Activated effector memory CD4-positive, alpha-beta T cell treated with Interleukin-2 at 50 U/mL for 16 hours (primary cell): ENCODE results near the gene VWA3A.
"Not testable (repeated sequence)": the region's sequence is repeated elsewhere in the genome, so short reads cannot be mapped to it uniquely, and the experiment has no call there.

Source experiments
- DNase-seq: peaks from one replicate; pipeline ENCODE4 v3.0.0-alpha.2; 2020

The VWA3A gene

GRCh38 chr16:22141767-22142166, 49.4 kb downstream of the VWA3A start:
- no peak for DNase-seq

GRCh38 chr16:22144520-22144919, 52.2 kb downstream of the VWA3A start:
- no peak for DNase-seq

- no peak for DNase-seq
Observed at GRCh38 chr16:22147853-22148252, 55.5 kb downstream of the VWA3A start.

DNA sequence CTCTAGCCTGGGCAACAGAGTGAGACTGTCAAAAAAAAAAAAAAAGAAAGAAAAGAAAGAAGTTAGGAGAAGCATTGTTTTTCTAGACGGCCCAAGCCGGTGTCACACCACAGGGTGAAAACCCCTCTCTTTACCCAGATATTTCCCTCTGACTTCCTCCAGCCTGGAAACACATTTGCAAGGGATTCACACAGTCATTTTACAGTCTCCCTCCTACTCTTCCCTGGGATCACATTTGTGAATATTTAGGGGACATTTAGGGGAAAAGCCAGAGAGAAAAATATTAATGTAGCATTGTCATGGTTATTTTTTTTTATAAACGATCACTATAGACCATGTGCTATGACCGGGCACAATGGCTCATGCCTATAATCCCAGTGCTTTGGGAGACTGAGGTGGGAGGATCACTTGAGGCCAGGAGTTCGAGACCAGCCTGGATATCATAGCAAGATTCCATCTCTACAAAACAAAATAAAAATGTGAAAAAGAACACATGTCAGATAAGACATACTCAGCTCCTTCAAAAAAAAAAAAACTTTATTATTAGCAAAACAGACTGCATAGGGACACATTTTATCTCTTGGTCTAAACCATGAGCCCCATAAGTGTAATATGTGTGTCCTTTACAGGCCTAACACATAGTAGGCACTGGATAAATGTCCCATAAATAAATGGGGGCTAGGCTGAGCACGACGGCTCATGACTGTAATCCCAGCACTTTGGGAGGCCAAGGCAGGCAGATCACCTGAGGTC, 59.1 kb downstream of the VWA3A start:
- no peak for DNase-seq

GRCh38 chr16:22152316-22152715, 60.0 kb downstream of the VWA3A start:
- DNase-seq, result no peak

DNA sequence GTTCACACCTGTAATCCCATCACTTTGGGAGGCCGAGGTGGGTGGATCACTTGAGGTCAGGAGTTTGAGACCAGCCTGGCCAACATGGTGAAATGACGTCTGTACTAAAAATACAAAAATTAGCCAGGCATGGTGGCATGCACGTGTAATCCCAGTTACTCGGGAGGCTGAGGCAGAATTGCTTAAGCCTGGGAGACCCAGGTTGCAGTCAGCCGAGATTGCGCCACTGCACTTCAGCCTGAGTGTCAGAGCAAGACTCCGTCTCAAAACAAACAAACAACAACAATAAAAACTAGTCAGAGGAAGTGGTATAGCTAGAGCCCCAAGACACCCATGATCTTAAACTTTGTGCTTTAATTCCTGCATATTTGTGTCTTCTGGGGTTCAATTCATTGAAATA, 60.7 kb downstream of the VWA3A start:
- DNase-seq, result not testable (repeated sequence)

- no peak for DNase-seq
Observed at GRCh38 chr16:22161401-22161800, 69.1 kb downstream of the VWA3A start.

- peak; percentile 27 for DNase-seq
Observed at GRCh38 chr16:22161999-22162655, 69.8 kb downstream of the VWA3A start, which contains the start of gene SDR42E2. Gene SDR42E2, plus strand, starts transcription at chr16:22162506. Its CDS starts 3,077 bp downstream, at chr16:22165583.

GRCh38 chr16:22162656-22163009, 70.3 kb downstream of the VWA3A start:
- DNase-seq, result no peak

DNA sequence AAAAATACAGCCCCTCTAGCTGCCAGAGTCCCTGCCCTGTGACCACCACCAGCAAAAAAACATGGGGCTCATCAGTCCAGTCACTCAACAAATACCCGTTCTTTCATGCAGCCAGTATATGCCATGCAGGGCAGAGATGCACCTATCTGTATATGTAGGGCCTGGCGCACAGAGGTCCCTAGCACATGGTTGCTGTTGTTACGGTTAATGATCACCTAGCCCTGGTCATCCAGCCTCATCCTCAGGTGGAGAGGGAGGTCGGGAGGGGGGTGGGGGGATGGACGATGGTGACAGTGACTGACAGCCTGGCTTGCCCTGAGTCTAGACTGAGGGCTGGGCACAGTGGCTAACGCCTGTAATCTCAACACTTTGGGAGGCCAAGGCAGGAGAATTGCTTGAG, 71.5 kb downstream of the VWA3A start:
- DNase-seq, result no peak

DNA sequence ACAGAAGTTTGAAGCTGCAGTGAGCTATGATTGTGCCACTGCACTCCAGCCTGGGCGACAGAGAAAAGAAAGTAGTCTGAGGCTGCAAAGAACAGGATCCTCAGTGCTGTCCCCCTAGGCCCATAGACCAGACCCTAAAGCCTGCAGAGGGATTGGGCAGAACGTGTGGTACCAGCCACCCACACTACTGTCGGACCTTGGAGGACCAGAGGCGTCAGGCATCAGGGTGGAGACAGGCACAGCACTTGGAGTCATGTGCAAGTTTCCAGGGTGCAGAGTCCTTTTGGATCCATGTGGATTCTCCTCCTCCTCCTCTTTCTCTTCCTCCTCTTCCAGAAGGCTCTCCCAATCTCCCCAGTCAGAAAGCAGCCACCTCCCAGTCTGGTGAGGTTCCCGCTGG, 72.1 kb downstream of the VWA3A start:
- DNase-seq, result no peak

GRCh38 chr16:22165508-22166285, 73.4 kb downstream of the VWA3A start:
- no peak for DNase-seq

DNA sequence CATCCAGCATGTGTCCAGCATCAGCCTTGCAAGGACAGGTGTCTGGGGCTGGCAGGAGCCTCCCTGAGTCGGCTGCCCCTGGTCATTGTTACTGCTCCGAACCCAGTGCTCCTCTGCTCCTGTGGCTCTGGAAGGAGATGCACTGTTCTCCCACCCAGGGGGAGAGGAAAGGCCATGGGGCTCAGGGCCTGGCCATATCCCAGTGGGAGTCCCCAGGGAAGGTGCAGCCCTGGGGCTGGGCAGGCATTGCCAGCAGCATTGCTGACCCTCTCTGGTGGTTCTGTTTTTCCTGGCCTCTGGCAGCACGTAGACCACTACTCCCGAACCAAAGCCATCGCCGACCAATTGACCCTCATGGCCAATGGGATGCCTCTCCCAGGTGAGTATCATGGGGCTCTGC, 79.6 kb downstream of the VWA3A start:
- no peak for DNase-seq

GRCh38 chr16:22172642-22173041, 80.3 kb downstream of the VWA3A start:
- not testable (repeated sequence) for DNase-seq

DNA sequence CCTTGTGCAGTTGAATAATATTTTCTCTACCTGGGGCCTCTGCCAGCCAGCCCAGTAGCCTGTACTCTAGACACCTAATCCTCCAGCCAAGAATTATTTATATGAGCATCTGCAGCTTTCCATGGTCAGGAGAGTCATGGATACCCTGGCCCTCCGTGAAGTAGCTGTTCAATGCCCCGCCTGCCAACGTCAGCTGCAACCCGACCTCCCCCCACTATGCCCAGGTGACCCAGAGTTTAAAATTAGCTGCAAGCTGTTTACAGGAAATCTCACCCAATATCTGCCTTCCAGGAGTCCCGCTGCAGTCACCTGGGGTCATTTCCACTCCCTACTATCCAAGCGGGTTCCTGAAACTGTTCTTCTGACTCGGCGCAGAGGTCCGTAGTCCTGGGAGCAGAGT, 82.3 kb downstream of the VWA3A start:
- no peak for DNase-seq

- DNase-seq, result no peak
Observed at GRCh38 chr16:22177968-22178930, 85.9 kb downstream of the VWA3A start.

GRCh38 chr16:22181426-22181825, 89.1 kb downstream of the VWA3A start:
- DNase-seq, result no peak

DNA sequence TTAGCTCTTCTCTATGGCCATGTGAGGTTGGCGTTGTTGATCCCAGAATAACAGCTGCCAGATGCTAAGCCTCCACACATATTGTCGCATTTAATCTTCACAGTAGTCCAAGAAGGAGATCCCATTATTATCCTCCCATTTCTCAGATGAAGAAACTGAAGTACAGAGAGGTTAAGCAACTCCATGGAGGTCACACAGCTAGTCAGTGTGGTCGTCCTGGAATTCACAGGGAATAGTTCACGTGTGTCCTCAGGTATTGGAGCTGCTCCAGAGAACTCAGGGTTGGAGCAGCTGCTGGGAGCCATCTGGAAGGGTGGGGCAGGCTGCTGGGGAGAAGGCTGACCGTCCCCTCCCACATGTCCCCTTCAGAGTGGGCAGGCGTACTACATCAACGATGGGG, 89.5 kb downstream of the VWA3A start:
- DNase-seq, result no peak

GRCh38 chr16:22183335-22183734, 91.0 kb downstream of the VWA3A start:
- no peak for DNase-seq

- DNase-seq, result no peak
Observed at GRCh38 chr16:22183901-22184614, 91.7 kb downstream of the VWA3A start.

- no peak for DNase-seq
Observed at GRCh38 chr16:22184615-22184968, 92.3 kb downstream of the VWA3A start.

DNA sequence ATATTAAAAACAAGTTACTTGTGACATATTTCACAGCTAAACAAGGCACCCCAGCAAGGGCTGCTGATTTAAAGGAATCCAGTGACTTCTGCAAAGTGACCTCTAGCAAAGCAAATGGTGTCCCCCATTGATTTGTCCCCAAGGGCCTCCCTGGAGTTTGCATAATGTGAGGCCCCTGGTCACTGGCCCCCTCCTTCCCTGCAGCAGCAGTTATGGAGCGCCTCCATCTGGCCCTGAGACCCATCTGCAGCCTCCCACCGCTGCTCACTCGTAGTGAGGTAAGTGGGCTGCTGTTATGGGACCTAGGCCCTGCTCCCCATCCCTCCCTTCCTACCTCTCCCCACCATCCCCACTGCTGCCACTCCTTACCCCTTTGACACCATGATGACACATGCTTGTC, 94.2 kb downstream of the VWA3A start:
- no peak for DNase-seq
